Heart right ventricle (tissue), 16 donors: ENCODE results near the gene PARD6A. TPM values are rescaled to one million over a fixed set of nuclear protein-coding genes. Genes with fewer than 3 reads are reported as not detected.
"Not testable (repeated sequence)": the region's sequence is repeated elsewhere in the genome, so short reads cannot be mapped to it uniquely, and the experiment has no call there.

Experiments
- ATAC-seq, 8 donors: fragments of 200-7000 bp; cut with Tn5 transposase; one replicate each; pipeline ENCODE4 v1.9.1; 2020; ENCODE audit warnings: mild to moderate bottlenecking in 8 of 8, moderate library complexity in 8 of 8, moderate number of reproducible peaks in 1 of 8
- DNase-seq, 2 donors: peaks; one replicate each; pipeline ENCODE4 v3.0.0-alpha.2; 2020
- H3K27ac ChIP-seq, 10 donors: fragments of 200-600 bp; sonication (generic) in 2 of 10; one replicate each; pipeline versions ENCODE4 v1.5.0 to v1.8.0; 2020 to 2022; ENCODE audit warnings: mild to moderate bottlenecking in 3 of 10
- H3K27me3 ChIP-seq, 7 donors: fragments of 200-600 bp; one replicate each; pipeline ENCODE4 v1.8.0; 2021 to 2022; ENCODE audit warnings: mild to moderate bottlenecking in 2 of 7
- H3K36me3 ChIP-seq, 9 donors: fragments of 200-600 bp; sonication (generic) in 1 of 9; one replicate each; pipeline versions ENCODE4 v1.5.0 to v1.8.0; 2020 to 2022; ENCODE audit warnings: mild to moderate bottlenecking in 2 of 9
- H3K4me1 ChIP-seq, 9 donors: fragments of 200-600 bp; sonication (generic) in 1 of 9; one replicate each; pipeline versions ENCODE4 v1.5.0 to v1.8.0; 2020 to 2022; ENCODE audit warnings: mild to moderate bottlenecking in 4 of 9
- H3K4me3 ChIP-seq, 10 donors: fragments of 200-600 bp; sonication (generic) in 2 of 10; one replicate each; pipeline versions ENCODE4 v1.5.0 to v1.8.0; 2020 to 2022; ENCODE audit warnings: mild to moderate bottlenecking in 7 of 10, moderate library complexity in 2 of 10
- H3K9me3 ChIP-seq, 11 donors: fragments of 200-600 bp in 10 of 11; sonication (generic) in 2 of 11; one replicate each; pipeline versions ENCODE4 v1.5.0 to v1.8.0; 2013 to 2022; ENCODE audit warnings: mild to moderate bottlenecking in 2 of 11, control low read depth in 1 of 11, moderate library complexity in 1 of 11
- CTCF ChIP-seq, 9 donors: fragments of 200-600 bp; sonication (generic) in 2 of 9; IDR thresholded peaks; one replicate each; pipeline versions ENCODE4 v1.5.0 to v1.8.0; 2021 to 2022; ENCODE audit warnings: antibody characterized with exemption in 9 of 9, mild to moderate bottlenecking in 5 of 9, moderate library complexity in 1 of 9
- WGBS, 2 donors: extraction: QIAGEN DNeasy Blood & Tissue Kit; methylation state at CpG; one replicate each; pipeline ENCODE4 v1.1.7; 2013; ENCODE audit warnings: inconsistent platforms in 1 of 2; 5-methylcytosine and 5-hydroxymethylcytosine counted together
- intact Hi-C, 10 donors: fragments of 100-400 bp; cut with DNase I; formaldehyde crosslinking; loops; one replicate each; pipeline versions ENCODE4 v1.11.1 to v1.14.2; 2022
- polyA plus RNA-seq, 2 donors: library from polyadenylated mRNA; stranded (reverse); fragments of 200-250 nt; gene quantifications; one replicate each; pipeline ENCODE4 v1.2.3, GENCODE V29; 2013
- total RNA-seq, 10 donors: library from RNA; stranded (reverse); fragmentation: NEBNext Ultra II Directional in 3 of 10; extraction: Animal tissue kit (Norgen Biotek cat#: 25700) in 3 of 10; gene quantifications; one replicate each; pipeline versions ENCODE4 v1.2.1 to v1.2.4, GENCODE V29; 2021 to 2023
- donor health status: Arrhythmogenic right ventricular cardiomyopathy.
- donor health status: ischemic (EF 13 %, LVEDD 7.1; RV severe dilation, severe dysfunction).
- donor health status: healthy with polysubstance abuse.
- donor health status: DM: no; HTN: yes; CAD: no.
- donor health status: DM: no; HTN: no; CAD: no.
- donor health status: ischemic (EF 25% LVEDD 6.9; RV normal size, moderate dysfunction).
- donor health status: ischemic (EF 25% LVEDD 5.7; RV mildly dilated, moderate dysfunction).
- donor health status: healthy.
- donor health status: DM: yes; HTN: yes; CAD: no.
- donor health status: Ischemic cardiomyopathy.
- donor health status: ischemic (EF 35%, LVEDD 5.7; RV mildly dilated, moderate dysfunction).
- donor health status: nonischemic (EF 11% LVEDD 7.7; RV severe dilation, severe dysfunction).
- donor health status: DM: yes; HTN: yes; CAD: no.
- donor health status: PGD.
- donor health status: ischemic (EF 29% LVEDD 5.4; RV normal size, mild dysfunction).
- donor health status: nonischemic (EF 23%, LVEDD 6.1; RV moderate dilation, normal function).

The PARD6A gene
- total and polyA plus RNA-seq, 12 donors, result 1.7 to 5.9 (median 2.4) TPM

DNA sequence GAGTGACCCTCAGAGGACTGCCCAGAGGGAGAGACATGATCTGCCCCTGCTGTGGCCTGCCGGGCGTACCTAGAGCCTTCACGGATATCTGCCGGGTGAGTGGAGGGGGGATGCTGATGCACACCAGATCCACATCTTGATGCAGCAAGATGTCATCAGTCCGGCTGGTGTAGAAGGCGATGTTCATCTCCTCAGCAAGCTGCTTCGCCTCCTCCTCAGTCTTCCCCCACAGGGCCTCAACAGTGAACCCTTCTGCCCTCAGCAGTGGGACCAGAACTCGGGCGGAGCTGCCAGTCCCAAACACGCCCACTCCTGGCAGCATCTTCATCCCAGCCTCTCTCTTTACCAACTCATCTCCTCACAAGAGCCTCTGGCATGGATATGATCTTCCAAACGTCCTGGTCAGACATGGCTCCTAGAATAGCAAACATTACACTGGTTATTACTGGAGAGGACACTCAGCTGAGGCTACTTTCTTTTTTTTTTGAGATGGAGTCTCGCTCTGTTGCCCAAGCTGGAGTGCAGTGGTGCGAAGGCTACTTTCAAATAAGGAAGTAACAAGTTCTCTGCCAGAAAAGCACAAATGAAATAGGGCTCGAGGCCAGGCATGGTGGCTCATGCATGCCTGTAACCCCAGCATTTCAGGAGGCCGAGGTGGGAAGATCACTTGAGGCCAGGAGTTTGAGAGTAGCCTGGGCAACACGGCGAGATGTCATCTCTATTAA is 24.8 kb downstream of the PARD6A start:
- ATAC-seq (peak in 2 of 8 donors; percentile 15 to 30), DNase-seq (no peak)
- no peaks in the 10 kb centered on the region for H3K9me3 ChIP-seq
- H3K36me3 ChIP-seq, result peaks cover 0 to 47% (median 7%) of the 10 kb centered on the region in 9 donors
- TF ChIP-seq CTCF (IDR thresholded peaks at IDR 0.05), result no peak
- no peaks in the 10 kb centered on the region for H3K27me3 ChIP-seq
- intact Hi-C loops, result no loop called here
- no peak overlapping the region for H3K4me3 ChIP-seq
- peak overlapping the region; percentile 3 to 79 (median 67) for H3K27ac ChIP-seq
- peaks cover 0 to 23% (median 16%) of the 10 kb centered on the region in 9 donors for H3K4me1 ChIP-seq
- 85 to 86% methylated on average over 17 of the region's 17 CpGs for WGBS, 2 donors

GRCh38 chr16:67693517-67694285 is 32.9 kb downstream of the PARD6A start:
- Histone ChIP-seq H3K36me3 (peaks cover 0 to 16% (median 0%) of the 10 kb centered on the region in 9 donors), H3K4me1 (peaks cover 0 to 14% (median 0%) of the 10 kb centered on the region in 9 donors)
- DNase-seq, H3K9me3 ChIP-seq, H3K27me3 ChIP-seq, intact Hi-C loops, H3K27ac ChIP-seq, H3K4me3 ChIP-seq, ATAC-seq: not testable (repeated sequence)
- 91 to 95% methylated on average over 8 of the region's 8 CpGs for WGBS, 2 donors

DNA sequence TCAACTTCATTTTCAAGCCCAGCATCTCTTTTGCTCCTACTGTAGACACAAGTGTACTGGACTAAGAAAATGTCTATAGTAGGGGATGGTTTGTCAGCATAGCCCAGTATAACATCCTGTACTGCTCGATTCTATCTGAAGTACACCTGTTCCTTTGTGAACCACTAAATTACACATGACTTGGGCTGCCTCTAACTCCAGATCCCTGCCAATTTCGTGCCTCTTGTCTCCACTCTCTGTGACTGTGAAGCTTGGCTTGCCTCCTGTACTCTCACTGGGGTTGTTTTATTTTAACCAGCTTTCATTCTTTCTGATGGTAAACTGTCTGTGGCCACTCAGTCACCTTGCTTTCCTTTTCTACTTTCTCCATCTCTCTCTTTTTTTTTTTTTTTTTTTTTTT is 33.9 kb downstream of the PARD6A start:
- intact Hi-C loops, result no loop called here
- H3K4me1 ChIP-seq, result peaks cover 0 to 14% (median 0%) of the 10 kb centered on the region in 9 donors
- peaks cover 0 to 26% (median 0%) of the 10 kb centered on the region in 9 donors for H3K36me3 ChIP-seq
- no peak overlapping the region for H3K4me3 ChIP-seq
- DNase-seq (no peak), ATAC-seq (peak in 1 of 8 donors; percentile 77)
- no peak for TF ChIP-seq CTCF (IDR thresholded peaks at IDR 0.05)
- no peak overlapping the region for H3K27ac ChIP-seq
- no peaks in the 10 kb centered on the region for H3K27me3 ChIP-seq
- WGBS, 2 donors, result 46 to 57% methylated on average over 2 of the region's 2 CpGs
- H3K9me3 ChIP-seq, result peaks cover 0 to 8% (median 0%) of the 10 kb centered on the region in 11 donors

DNA sequence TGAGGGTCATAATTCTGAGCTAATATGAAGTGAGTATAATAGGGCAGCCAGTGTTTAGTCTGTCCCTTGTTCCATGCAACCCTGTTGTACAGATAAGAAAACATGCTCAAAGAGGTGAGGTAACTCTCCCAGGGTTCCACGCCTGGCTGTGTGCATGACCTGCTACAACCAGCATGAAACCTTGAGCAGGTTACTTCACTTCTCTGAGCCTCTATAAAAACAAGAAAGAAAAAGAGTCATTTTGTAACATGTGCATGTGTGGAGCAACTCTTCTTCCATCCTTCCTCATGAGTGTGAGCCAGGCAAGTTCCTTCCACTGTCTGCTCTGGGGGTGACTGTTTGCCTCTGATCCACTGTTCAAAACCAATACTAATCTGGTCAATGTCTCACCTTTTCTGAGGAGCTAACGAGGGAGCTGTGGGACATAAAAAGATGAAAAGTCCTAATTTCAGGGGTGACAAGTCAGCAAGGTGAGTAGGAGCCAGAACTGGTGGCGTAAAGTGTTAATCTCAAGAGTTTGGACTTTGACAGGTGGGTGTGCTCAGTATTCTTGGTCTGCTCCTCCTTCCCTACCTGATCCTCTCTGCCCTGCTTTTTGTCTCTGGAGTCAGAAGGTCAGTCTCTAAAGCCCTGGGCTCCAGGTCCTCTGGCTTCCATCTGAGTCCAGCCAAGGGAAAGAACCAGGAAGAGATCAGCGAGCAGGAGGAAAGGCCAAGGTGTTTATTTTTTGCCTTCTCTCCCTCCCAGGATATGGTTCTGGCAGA is 36.8 kb downstream of the PARD6A start:
- Histone ChIP-seq H3K4me3 (no peak overlapping the region), H3K9me3 (peaks cover 0 to 11% (median 0%) of the 10 kb centered on the region in 11 donors), H3K36me3 (peaks cover 0 to 26% (median 0%) of the 10 kb centered on the region in 9 donors), H3K27ac (no peak overlapping the region), H3K27me3 (no peaks in the 10 kb centered on the region), H3K4me1 (peaks cover 0 to 14% (median 0%) of the 10 kb centered on the region in 9 donors)
- peak in 1 of 8 donors; percentile 30 for ATAC-seq
- TF ChIP-seq CTCF (IDR thresholded peaks at IDR 0.05), result no peak
- DNase-seq, result no peak
- 77 to 94% methylated on average over 4 of the region's 4 CpGs for WGBS, 2 donors
- intact Hi-C loops, result no loop called here
